IPS-18a (cell line): ENCODE measurements around the gene PRKAA1.
"Not testable (repeated sequence)": the region's sequence is repeated elsewhere in the genome, so short reads cannot be mapped to it uniquely, and the experiment has no call there.

ENCODE experiments used
- H3K27ac ChIP-seq: one replicate; pipeline ENCODE4 v1.5.1; 2013; ENCODE audit warnings: low read length
- H3K27me3 ChIP-seq: one replicate; pipeline ENCODE4 v1.6.1; 2013; ENCODE audit warnings: mild to moderate bottlenecking, low read length; ENCODE audit not compliant: control insufficient read depth, insufficient read depth
- H3K36me3 ChIP-seq: one replicate; pipeline ENCODE4 v1.6.1; 2013; ENCODE audit warnings: low read depth, low read length; ENCODE audit not compliant: control insufficient read depth
- H3K4me1 ChIP-seq: one replicate; pipeline ENCODE4 v1.6.1; 2013; ENCODE audit warnings: low read depth, low read length; ENCODE audit not compliant: control insufficient read depth
- H3K4me3 ChIP-seq: one replicate; pipeline ENCODE4 v1.5.1; 2013; ENCODE audit warnings: low read length
- H3K9ac ChIP-seq: one replicate; pipeline ENCODE4 v1.6.1; 2013; ENCODE audit warnings: mild to moderate bottlenecking, low read length, moderate library complexity
- H3K9me3 ChIP-seq: one replicate; pipeline ENCODE4 v1.6.1; 2013; ENCODE audit warnings: low read depth, low read length; ENCODE audit not compliant: control insufficient read depth

The PRKAA1 gene

GRCh38 chr5:40743771-40744170, 54.4 kb downstream of the PRKAA1 start:
- Histone ChIP-seq H3K4me3 (no peak overlapping the region), H3K4me1 (no peaks in the 10 kb centered on the region), H3K27ac (no peak overlapping the region), H3K27me3 (no peaks in the 10 kb centered on the region), H3K36me3 (peaks cover 3% of the 10 kb centered on the region), H3K9me3 (no peaks in the 10 kb centered on the region), H3K9ac (no peak overlapping the region)

GRCh38 chr5:40738502-40738901, 59.7 kb downstream of the PRKAA1 start:
- Histone ChIP-seq H3K4me3 (no peak overlapping the region), H3K9me3 (no peaks in the 10 kb centered on the region), H3K27me3 (no peaks in the 10 kb centered on the region), H3K36me3 (peaks cover 3% of the 10 kb centered on the region), H3K27ac (no peak overlapping the region), H3K9ac (no peak overlapping the region), H3K4me1 (no peaks in the 10 kb centered on the region)

GRCh38 chr5:40736103-40736875, 61.9 kb downstream of the PRKAA1 start:
- no peaks in the 10 kb centered on the region for H3K27me3 ChIP-seq
- H3K9ac ChIP-seq: no peak overlapping the region
- H3K4me3 ChIP-seq: no peak overlapping the region
- H3K27ac ChIP-seq: no peak overlapping the region
- H3K9me3 ChIP-seq: no peaks in the 10 kb centered on the region
- no peaks in the 10 kb centered on the region for H3K4me1 ChIP-seq
- peaks cover 3% of the 10 kb centered on the region for H3K36me3 ChIP-seq

GRCh38 chr5:40735609-40736008, 62.6 kb downstream of the PRKAA1 start:
- H3K9ac ChIP-seq: no peak overlapping the region
- no peaks in the 10 kb centered on the region for H3K27me3 ChIP-seq
- no peak overlapping the region for H3K27ac ChIP-seq
- no peaks in the 10 kb centered on the region for H3K9me3 ChIP-seq
- H3K4me3 ChIP-seq: no peak overlapping the region
- no peaks in the 10 kb centered on the region for H3K4me1 ChIP-seq
- no peaks in the 10 kb centered on the region for H3K36me3 ChIP-seq

- no peak overlapping the region for H3K27ac ChIP-seq
- H3K9me3 ChIP-seq: no peaks in the 10 kb centered on the region
- H3K27me3 ChIP-seq: no peaks in the 10 kb centered on the region
- H3K4me1 ChIP-seq: no peaks in the 10 kb centered on the region
- H3K9ac ChIP-seq: no peak overlapping the region
- no peak overlapping the region for H3K4me3 ChIP-seq
- H3K36me3 ChIP-seq: no peaks in the 10 kb centered on the region
Observed at GRCh38 chr5:40734986-40735385, 63.2 kb downstream of the PRKAA1 start.

- H3K9ac ChIP-seq: no peak overlapping the region
- H3K9me3 ChIP-seq: no peaks in the 10 kb centered on the region
- H3K27ac ChIP-seq: no peak overlapping the region
- H3K36me3 ChIP-seq: no peaks in the 10 kb centered on the region
- no peak overlapping the region for H3K4me3 ChIP-seq
- no peaks in the 10 kb centered on the region for H3K27me3 ChIP-seq
- no peaks in the 10 kb centered on the region for H3K4me1 ChIP-seq
Observed at GRCh38 chr5:40733879-40734563, 64.2 kb downstream of the PRKAA1 start.

- H3K4me1 ChIP-seq: no peaks in the 10 kb centered on the region
- H3K9me3 ChIP-seq: no peaks in the 10 kb centered on the region
- no peak overlapping the region for H3K27ac ChIP-seq
- no peak overlapping the region for H3K4me3 ChIP-seq
- no peaks in the 10 kb centered on the region for H3K27me3 ChIP-seq
- H3K9ac ChIP-seq: no peak overlapping the region
- H3K36me3 ChIP-seq: no peaks in the 10 kb centered on the region
Observed at GRCh38 chr5:40733434-40733833, 64.7 kb downstream of the PRKAA1 start.

GRCh38 chr5:40722497-40722911, 75.7 kb downstream of the PRKAA1 start:
- not testable (repeated sequence) for H3K9ac ChIP-seq, H3K27me3 ChIP-seq, H3K36me3 ChIP-seq, H3K9me3 ChIP-seq, H3K4me1 ChIP-seq, H3K27ac ChIP-seq, H3K4me3 ChIP-seq

- no peaks in the 10 kb centered on the region for H3K27me3 ChIP-seq
- no peak overlapping the region for H3K9ac ChIP-seq
- no peak overlapping the region for H3K27ac ChIP-seq
- no peak overlapping the region for H3K4me3 ChIP-seq
- H3K9me3 ChIP-seq: peaks cover 7% of the 10 kb centered on the region
- no peaks in the 10 kb centered on the region for H3K4me1 ChIP-seq
- no peaks in the 10 kb centered on the region for H3K36me3 ChIP-seq
Observed at GRCh38 chr5:40720069-40720468, 78.1 kb downstream of the PRKAA1 start.

GRCh38 chr5:40717281-40717680, 80.9 kb downstream of the PRKAA1 start:
- H3K4me1 ChIP-seq: no peaks in the 10 kb centered on the region
- no peaks in the 10 kb centered on the region for H3K36me3 ChIP-seq
- H3K27me3 ChIP-seq: no peaks in the 10 kb centered on the region
- H3K9me3 ChIP-seq: peaks cover 7% of the 10 kb centered on the region
- H3K4me3 ChIP-seq: no peak overlapping the region
- H3K9ac ChIP-seq: no peak overlapping the region
- no peak overlapping the region for H3K27ac ChIP-seq

- Histone ChIP-seq H3K27me3 (no peaks in the 10 kb centered on the region), H3K9ac (no peak overlapping the region), H3K9me3 (peaks cover 4% of the 10 kb centered on the region), H3K36me3 (no peaks in the 10 kb centered on the region), H3K27ac (no peak overlapping the region), H3K4me3 (no peak overlapping the region), H3K4me1 (no peaks in the 10 kb centered on the region)
Observed at GRCh38 chr5:40716590-40716989, 81.6 kb downstream of the PRKAA1 start.

GRCh38 chr5:40716000-40716399, 82.2 kb downstream of the PRKAA1 start:
- no peak overlapping the region for H3K9ac ChIP-seq
- H3K36me3 ChIP-seq: no peaks in the 10 kb centered on the region
- no peak overlapping the region for H3K27ac ChIP-seq
- H3K27me3 ChIP-seq: no peaks in the 10 kb centered on the region
- no peak overlapping the region for H3K4me3 ChIP-seq
- H3K4me1 ChIP-seq: no peaks in the 10 kb centered on the region
- H3K9me3 ChIP-seq: no peaks in the 10 kb centered on the region
